ENCODE measurements around the gene PISD.

GRCh38 chr22:31611061-31611760, 50.8 kb downstream of the PISD start:
- TF ChIP-seq CTCF (conservative IDR thresholded peaks at IDR 0.05) = no peak
- TF ChIP-seq EZH2 (IDR thresholded peaks at IDR 0.05; ENCODE audit: low read depth) = no peak

All from PC-9 (cell line).